OCI-LY7 (cell line): ENCODE results near the gene STX18. TPM values are rescaled to one million over a fixed set of nuclear protein-coding genes. Genes with fewer than 3 reads are reported as not detected.

ENCODE experiments used
- BruUV-seq: library from RNA; stranded (reverse); fragments of 400-500 nt; replicated peaks from 2 replicates; lab custom pipeline; 2021; lab: Mats Ljungman, UMichigan
- CTCF ChIA-PET: fragments of 300-600 bp; sonication (Branson Sonifier 250); formaldehyde crosslinking; loops from one replicate; lab custom pipeline; 2022; ENCODE audit warnings: antibody characterized with exemption; ENCODE audit not compliant: unreplicated experiment; lab: Charles Lee
- POLR2A ChIA-PET: fragments of 300-600 bp; sonication (Branson Sonifier 250); formaldehyde crosslinking; loops from one replicate; lab custom pipeline; 2022; ENCODE audit warnings: antibody characterized with exemption; lab: Charles Lee
- DNase-seq: peaks from one replicate; pipeline ENCODE4 v3.0.0-alpha.2; 2015; ENCODE audit warnings: low spot score
- H2AFZ ChIP-seq: fragments of 200-600 bp; sonication (generic), shearing (Covaris generic); 2 replicates; pipeline ENCODE4 v1.6.1; 2014; ENCODE audit warnings: mild to moderate bottlenecking, antibody characterized with exemption, low read length, moderate library complexity
- H3K27ac ChIP-seq: fragments of 200-600 bp; sonication (generic); 2 replicates; pipeline ENCODE4 v1.5.1; 2014; ENCODE audit warnings: mixed run types, low read depth, mild to moderate bottlenecking, moderate library complexity, low read length, inconsistent platforms; ENCODE audit not compliant: poor library complexity, severe bottlenecking
- H3K36me3 ChIP-seq: fragments of 200-600 bp; sonication (generic); 2 replicates; pipeline ENCODE4 v1.6.1; 2014; ENCODE audit warnings: mild to moderate bottlenecking, antibody characterized with exemption, low read length, moderate library complexity, mixed read lengths; ENCODE audit not compliant: insufficient read depth
- H3K4me1 ChIP-seq: fragments of 200-600 bp; sonication (generic); 2 replicates; pipeline ENCODE4 v1.5.1; 2014; ENCODE audit warnings: mild to moderate bottlenecking, low read length; ENCODE audit not compliant: insufficient read depth, poor library complexity, severe bottlenecking
- H3K4me2 ChIP-seq: fragments of 200-600 bp; sonication (generic); 2 replicates; pipeline ENCODE4 v1.6.1; 2014; ENCODE audit warnings: mild to moderate bottlenecking, low read length
- H3K4me3 ChIP-seq: fragments of 200-600 bp; sonication (generic); 2 replicates; pipeline ENCODE4 v1.5.1; 2014; ENCODE audit warnings: mild to moderate bottlenecking, low read depth, low read length; ENCODE audit not compliant: poor library complexity, severe bottlenecking
- H3K79me2 ChIP-seq: fragments of 200-600 bp; sonication (generic); 2 replicates; pipeline ENCODE4 v1.6.1; 2016; ENCODE audit warnings: low read depth, mild to moderate bottlenecking, low read length, moderate library complexity, mixed read lengths; ENCODE audit not compliant: insufficient read depth
- H3K9me2 ChIP-seq: fragments of 200-600 bp; sonication (generic); 2 replicates; pipeline ENCODE4 v1.6.1; 2016; ENCODE audit warnings: mild to moderate bottlenecking, low read length, mixed read lengths; ENCODE audit not compliant: insufficient read depth
- H3K9me3 ChIP-seq: fragments of 200-600 bp; sonication (generic); 2 replicates; pipeline ENCODE4 v1.6.1; 2014; ENCODE audit warnings: mild to moderate bottlenecking, mixed run types, low read length, mixed read lengths
- H4K20me1 ChIP-seq: fragments of 200-600 bp; sonication (generic); 2 replicates; pipeline ENCODE4 v1.6.1; 2014; ENCODE audit warnings: mild to moderate bottlenecking, antibody characterized with exemption, low read length, moderate library complexity, mixed read lengths; ENCODE audit not compliant: insufficient read depth
- EZH2phosphoT487 ChIP-seq: fragments of 200-600 bp; sonication (generic); IDR thresholded peaks from 2 replicates; pipeline ENCODE4 v1.6.1; 2018; ENCODE audit warnings: low read depth, borderline replicate concordance, mild to moderate bottlenecking, mixed run types, antibody characterized with exemption, low read length, moderate library complexity, mixed read lengths
- intact Hi-C: fragments of 100-400 bp; cut with micrococcal nuclease; formaldehyde crosslinking; loops from one replicate; pipeline ENCODE4 v1.10.0; 2022; ENCODE audit not compliant: unreplicated experiment
- total RNA-seq, 2 experiments: library from RNA; depleted of rRNA in 1 of 2; stranded (reverse); fragments of >200 nt in 1 of 2; shearing (Covaris generic) in 1 of 2; gene quantifications; 2 replicates each; pipeline ENCODE4 v1.2.3, GENCODE V29; 2014 to 2022
- TF ChIP-seq, protein P1 (sequence below): fragments of 200-600 bp; sonication (generic); conservative IDR thresholded peaks from 2 replicates; pipeline ENCODE4 v1.5.1; 2014; ENCODE audit warnings: mild to moderate bottlenecking, antibody characterized with exemption, low read length, moderate library complexity, mixed read lengths

Gene STX18
- total RNA-seq, 2 experiments from 2014 or later: 30.6 to 35.2 TPM

GRCh38 chr4:4427121-4427870 is 114.6 kb downstream of the STX18 start:
- Histone ChIP-seq H3K79me2 (no peaks in the 10 kb centered on the region), H3K4me2 (no peak overlapping the region), H3K9me2 (no peaks in the 10 kb centered on the region), H3K27ac (no peak overlapping the region), H3K9me3 (no peaks in the 10 kb centered on the region), H3K4me1 (peaks cover 24% of the 10 kb centered on the region), H3K36me3 (peaks cover 12% of the 10 kb centered on the region), H3K4me3 (no peak overlapping the region), H4K20me1 (0 out of 2 replicates have a peak, but pooled peaks cover 4% of the 10 kb centered on the region), H2AFZ (no peak overlapping the region)
- ChIA-PET POLR2A (no interaction called here), CTCF (no interaction called here)
- no TSS peak for BruUV-seq
- no peak for TF ChIP-seq EZH2phosphoT487
- TF ChIP-seq, protein P1, sequence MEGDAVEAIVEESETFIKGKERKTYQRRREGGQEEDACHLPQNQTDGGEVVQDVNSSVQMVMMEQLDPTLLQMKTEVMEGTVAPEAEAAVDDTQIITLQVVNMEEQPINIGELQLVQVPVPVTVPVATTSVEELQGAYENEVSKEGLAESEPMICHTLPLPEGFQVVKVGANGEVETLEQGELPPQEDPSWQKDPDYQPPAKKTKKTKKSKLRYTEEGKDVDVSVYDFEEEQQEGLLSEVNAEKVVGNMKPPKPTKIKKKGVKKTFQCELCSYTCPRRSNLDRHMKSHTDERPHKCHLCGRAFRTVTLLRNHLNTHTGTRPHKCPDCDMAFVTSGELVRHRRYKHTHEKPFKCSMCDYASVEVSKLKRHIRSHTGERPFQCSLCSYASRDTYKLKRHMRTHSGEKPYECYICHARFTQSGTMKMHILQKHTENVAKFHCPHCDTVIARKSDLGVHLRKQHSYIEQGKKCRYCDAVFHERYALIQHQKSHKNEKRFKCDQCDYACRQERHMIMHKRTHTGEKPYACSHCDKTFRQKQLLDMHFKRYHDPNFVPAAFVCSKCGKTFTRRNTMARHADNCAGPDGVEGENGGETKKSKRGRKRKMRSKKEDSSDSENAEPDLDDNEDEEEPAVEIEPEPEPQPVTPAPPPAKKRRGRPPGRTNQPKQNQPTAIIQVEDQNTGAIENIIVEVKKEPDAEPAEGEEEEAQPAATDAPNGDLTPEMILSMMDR: no peak
- intact Hi-C loops: no loop called here
- no peak for DNase-seq

DNA sequence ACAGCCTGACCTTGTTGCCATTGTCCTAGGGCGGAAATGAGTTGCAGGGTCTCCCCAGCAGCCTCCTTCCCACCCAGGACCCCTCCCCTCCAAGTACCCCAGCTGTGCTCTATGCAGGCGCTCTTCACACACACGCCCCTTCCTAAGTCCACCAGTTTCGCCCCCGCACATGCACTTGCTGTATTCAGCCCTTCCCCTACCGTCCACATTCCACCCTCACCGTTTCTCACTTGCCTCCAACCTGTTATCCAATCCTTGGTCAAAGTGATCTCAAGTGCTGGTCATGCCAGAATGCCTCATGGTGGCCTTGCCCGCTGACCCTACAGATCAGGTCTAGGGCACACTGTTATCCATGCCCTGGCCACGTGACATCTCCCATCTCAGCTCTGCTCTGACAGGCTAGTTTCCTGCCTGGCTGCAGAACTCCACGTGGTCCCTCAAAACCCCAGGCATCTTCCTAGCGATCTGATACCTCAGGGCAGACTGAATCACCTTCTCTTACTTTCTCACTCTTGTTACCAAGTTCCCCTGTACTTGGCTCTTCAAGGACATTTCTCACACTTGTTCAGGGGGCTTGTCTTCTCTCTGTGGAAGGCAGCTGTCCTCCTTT is 115.2 kb downstream of the STX18 start:
- ChIA-PET POLR2A (interaction anchor here (1.0 kb wide), 1 partner anchor 27 kb away, joined by 3 read pairs; no protein-coding TSS in a partner anchor), CTCF (no interaction called here)
- Histone ChIP-seq H3K9me3 (no peaks in the 10 kb centered on the region), H3K4me3 (no peak overlapping the region), H3K79me2 (no peaks in the 10 kb centered on the region), H3K4me2 (no peak overlapping the region), H3K9me2 (no peaks in the 10 kb centered on the region), H3K27ac (no peak overlapping the region), H4K20me1 (0 out of 2 replicates have a peak, but pooled peaks cover 4% of the 10 kb centered on the region), H2AFZ (no peak overlapping the region), H3K36me3 (peaks cover 17% of the 10 kb centered on the region), H3K4me1 (peaks cover 20% of the 10 kb centered on the region)
- no peak for TF ChIP-seq EZH2phosphoT487
- TF ChIP-seq, protein P1: no peak
- intact Hi-C loops: no loop called here
- DNase-seq: no peak
- no TSS peak for BruUV-seq
